Amniotic stem cell (primary cell): Measurements from ENCODE around the gene MED25.

Experiments
- DNase-seq: peaks from one replicate; lab custom pipeline; 2025; lab: John Stamatoyannopoulos, UW

MED25 gene

DNA sequence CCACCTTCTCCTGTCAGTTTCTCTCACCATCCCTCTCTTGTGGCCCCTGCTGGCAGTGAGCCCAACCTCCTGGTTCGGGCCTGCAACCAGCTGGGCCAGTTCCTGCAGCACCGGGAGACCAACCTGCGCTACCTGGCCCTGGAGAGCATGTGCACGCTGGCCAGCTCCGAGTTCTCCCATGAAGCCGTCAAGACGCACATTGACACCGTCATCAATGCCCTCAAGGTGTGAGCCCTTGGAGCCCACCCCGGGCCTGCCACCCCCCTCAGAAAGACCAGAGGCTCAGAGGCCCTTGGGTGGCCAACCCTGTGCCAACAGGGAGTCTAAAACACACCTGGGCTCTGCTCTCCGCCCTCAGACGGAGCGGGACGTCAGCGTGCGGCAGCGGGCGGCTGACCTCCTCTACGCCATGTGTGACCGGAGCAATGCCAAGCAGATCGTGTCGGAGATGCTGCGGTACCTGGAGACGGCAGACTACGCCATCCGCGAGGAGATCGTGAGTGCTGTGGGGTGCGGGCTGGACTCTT is 18.8 kb upstream of the MED25 start:
- no peak for DNase-seq

DNA sequence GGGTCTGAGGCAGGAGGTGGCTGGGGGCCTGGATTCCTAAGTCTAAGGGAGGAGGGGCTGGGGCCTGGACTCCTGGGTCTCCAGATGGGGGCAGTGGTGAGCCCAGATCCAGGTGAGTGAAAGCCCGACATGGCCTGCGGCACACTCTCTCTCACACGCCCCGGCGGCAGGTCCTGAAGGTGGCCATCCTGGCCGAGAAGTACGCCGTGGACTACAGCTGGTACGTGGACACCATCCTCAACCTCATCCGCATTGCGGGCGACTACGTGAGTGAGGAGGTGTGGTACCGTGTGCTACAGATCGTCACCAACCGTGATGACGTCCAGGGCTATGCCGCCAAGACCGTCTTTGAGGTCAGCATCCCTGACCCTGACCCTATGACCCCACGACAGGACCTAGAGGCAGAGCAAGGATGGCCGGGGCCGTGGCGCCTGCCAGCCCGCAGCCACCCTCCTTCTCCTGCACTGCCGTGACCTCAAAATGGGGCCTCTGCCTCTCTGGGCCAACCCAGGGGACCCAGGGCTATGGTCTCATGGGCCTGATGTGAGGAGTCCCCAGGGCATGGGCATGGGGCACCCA is 18.2 kb upstream of the MED25 start:
- no peak for DNase-seq

DNA sequence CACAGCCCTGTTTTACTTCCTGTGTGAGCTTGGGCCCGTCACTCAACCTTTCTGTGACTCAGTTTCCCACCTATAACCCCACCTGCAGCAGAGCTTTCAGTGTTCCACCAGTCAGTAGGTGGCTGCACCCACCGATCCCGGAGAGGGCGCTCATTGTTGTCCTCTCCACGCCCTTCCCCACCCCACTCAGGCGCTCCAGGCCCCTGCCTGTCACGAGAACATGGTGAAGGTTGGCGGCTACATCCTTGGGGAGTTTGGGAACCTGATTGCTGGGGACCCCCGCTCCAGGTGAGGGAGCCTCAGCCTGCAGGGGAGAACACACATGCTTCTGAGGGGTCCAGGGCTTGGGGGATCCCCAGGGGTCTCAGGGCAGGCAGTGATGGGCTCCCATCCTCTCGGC is 17.3 kb upstream of the MED25 start:
- no peak for DNase-seq

DNA sequence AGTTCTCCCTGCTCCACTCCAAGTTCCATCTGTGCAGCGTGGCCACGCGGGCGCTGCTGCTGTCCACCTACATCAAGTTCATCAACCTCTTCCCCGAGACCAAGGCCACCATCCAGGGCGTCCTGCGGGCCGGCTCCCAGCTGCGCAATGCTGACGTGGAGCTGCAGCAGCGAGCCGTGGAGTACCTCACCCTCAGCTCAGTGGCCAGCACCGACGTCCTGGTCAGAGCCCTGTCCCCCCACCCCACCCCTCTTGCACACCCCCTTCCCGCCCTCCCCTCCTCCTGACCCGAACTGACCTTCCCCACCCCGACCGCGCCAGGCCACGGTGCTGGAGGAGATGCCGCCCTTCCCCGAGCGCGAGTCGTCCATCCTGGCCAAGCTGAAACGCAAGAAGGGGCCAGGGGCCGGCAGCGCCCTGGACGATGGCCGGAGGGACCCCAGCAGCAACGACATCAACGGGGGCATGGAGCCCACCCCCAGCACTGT is 16.6 kb upstream of the MED25 start:
- no peak for DNase-seq

DNA sequence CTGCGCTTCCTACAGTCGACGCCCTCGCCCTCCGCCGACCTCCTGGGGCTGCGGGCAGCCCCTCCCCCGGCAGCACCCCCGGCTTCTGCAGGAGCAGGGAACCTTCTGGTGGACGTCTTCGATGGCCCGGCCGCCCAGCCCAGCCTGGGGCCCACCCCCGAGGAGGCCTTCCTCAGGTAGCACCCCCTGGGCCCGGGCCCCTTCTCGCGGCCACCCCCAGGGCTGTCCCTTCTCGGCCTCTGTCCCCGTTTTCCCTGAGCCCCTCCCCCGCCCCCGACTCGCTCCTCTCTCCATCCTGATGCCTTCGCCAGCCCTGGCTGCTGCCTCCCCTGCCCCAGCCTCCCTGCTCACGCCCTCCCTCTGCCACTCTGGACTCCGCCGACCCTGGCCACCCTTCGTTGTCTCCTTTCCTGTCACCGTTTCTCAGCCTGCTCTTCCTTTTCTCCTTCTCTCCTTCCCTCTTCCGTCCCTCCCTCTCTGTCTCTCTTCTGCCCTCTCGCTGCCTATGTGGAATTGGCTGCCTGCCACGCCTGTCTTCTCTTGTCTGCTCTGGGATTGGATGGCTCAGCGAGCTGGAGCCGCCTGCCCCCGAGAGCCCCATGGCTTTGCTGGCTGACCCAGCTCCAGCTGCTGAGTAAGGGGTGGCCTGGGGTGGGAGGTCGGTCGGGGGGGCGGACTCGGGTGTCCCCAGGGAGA is 16.0 kb upstream of the MED25 start:
- DNase-seq: peak; percentile 52

DNA sequence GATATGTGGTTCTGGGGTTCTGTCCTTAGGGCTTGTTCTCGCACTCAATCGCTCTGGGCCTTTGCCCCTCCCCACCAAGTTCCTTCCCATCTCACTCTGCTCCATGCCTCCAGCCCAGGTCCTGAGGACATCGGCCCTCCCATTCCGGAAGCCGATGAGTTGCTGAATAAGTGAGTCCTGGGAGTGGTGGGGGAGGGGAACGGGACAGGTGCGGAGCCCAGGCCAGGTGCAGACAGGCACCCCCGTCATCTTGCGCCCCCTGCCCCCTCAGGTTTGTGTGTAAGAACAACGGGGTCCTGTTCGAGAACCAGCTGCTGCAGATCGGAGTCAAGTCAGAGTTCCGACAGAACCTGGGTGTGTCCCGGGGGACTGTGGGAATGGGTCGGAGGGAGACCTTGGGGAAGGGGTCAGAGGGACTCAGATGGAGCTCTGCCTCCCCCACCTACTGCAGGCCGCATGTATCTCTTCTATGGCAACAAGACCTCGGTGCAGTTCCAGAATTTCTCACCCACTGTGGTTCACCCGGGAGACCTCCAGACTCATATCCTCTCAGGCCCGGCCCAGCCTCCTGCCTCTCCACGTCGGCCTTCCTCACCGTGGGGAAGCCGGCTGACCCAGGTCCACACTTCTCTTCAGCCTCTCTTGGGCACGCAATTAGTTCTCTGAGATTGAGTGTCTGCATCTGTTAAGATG is 15.1 kb upstream of the MED25 start:
- DNase-seq: no peak

DNA sequence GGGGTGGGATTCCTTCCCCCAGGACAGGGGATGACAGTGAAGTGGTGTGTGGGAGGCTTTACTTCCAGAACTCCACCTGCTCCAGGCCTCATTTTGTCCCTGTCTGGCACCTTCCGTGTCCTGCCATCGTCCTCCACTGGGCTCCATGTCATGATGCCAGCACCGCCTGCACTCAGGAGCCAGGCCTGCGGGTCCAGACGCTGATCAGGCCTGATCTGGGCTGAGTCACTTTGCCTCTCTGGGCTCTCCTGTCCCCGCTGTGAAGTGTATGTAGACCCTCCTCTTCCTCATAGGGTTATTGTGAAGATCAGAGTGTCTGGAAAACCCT is 14.6 kb upstream of the MED25 start:
- no peak for DNase-seq

DNA sequence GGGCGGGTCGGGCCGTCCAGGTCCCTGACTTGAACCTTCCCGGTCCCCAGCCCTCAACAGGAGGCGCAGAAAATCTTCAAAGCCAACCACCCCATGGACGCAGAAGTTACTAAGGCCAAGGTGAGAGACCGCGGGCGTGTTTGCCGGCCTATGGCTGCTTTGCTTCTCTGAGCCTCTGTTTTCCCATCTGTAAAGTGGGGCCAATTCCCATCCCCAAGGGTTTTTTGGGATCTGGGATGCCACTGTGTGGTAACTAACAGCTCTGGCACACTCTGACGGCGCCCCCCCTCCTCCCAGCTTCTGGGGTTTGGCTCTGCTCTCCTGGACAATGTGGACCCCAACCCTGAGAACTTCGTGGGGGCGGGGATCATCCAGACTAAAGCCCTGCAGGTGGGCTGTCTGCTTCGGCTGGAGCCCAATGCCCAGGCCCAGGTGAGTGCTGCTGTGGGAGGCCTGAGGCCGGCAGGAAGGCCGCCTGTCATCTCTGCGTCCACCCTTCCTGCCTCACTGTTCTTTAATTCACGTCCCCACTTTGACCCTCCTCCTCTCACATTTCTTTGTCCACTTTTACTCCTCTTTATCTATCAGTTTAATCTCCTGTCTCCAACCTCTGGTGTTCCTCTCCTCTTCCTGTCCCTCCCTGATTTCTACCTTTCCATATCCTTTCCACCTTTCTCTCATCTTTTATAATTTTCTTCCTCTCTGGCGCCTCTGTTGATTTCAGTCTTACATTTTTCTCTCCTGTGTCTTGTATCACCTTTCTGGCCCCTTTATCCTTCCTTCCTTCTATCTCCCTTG is 12.1 kb upstream of the MED25 start:
- DNase-seq: no peak

DNA sequence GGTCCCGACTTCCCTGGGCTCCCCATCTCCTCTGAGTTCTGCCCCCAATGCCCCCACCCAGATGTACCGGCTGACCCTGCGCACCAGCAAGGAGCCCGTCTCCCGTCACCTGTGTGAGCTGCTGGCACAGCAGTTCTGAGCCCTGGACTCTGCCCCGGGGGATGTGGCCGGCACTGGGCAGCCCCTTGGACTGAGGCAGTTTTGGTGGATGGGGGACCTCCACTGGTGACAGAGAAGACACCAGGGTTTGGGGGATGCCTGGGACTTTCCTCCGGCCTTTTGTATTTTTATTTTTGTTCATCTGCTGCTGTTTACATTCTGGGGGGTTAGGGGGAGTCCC is 11.5 kb upstream of the MED25 start:
- DNase-seq: no peak

DNA sequence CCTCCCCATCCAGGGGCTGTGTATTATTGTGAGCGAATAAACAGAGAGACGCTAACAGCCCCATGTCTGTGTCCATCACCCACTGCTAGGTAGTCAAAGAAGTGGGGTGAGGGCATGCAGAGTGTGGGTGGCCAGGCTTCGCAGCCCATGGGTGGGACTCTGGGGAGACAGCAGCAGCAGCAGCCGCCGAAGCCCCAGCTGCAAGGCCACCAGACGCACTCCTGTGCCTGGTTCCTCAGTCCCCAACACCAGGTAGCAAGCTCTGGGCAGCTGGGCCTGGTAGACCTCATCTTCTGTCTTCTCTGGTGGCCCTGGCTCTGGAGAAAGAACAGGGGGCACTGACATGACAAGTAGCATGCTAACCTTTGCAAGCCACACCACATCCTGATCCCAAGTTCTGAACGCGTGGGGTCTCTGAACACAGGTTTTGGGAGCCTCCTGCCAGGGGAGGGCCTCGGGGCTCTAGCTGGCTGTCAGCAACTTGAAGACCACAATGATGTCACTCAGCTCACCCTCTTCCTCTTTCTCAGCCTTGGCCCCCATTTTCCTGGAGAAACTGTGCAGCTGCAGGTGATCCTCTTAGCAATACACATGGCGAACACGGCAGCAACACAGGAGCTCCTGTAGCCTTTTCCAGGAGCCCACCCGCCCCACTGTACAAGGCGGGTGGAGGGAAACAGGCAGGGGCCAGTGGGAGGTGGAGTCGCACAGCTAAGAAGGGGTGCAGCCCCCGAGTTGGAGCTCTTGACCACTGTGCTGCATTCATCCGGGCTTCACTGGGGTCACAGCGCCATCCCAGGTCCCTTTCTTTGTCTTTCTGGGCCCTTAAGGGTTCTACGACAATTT is 10.8 kb upstream of the MED25 start:
- DNase-seq: no peak

DNA sequence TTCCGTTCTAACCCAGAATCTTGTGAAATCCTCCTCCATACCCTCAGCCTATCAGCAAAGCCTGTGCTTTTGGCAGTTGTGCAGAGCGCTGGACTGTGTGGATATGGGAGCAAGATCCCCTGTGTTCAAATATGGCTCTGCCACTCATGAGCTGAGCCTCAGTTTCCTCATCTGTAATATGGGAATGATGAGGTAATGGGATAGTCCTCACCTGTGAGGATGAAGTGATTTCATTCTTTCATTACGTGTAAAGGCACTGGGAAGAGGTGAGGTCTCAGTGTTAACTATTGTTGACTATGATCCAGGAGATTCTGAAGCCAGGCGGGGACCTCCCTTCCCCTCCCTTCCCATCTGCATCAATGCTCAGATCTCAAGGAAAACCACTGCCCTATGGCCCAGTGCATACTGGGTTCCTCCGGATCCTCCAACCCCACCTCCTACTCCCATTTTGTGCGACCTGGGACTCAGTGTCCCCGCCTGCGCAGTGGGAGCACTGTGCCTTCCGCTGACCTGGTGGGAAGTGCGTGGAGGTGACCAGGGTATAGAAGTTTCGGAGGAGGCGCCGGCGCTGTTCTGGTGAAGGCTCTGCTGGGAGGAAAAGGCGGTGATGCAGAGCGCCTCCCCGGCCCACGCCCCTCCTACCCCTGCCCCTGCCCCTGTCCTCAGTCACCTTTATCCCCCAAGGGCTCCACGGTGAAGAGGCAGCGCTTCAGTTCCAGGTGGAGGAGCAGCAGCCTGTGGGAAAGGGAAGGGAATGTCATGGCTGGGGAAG is 10.0 kb upstream of the MED25 start:
- no peak for DNase-seq

DNA sequence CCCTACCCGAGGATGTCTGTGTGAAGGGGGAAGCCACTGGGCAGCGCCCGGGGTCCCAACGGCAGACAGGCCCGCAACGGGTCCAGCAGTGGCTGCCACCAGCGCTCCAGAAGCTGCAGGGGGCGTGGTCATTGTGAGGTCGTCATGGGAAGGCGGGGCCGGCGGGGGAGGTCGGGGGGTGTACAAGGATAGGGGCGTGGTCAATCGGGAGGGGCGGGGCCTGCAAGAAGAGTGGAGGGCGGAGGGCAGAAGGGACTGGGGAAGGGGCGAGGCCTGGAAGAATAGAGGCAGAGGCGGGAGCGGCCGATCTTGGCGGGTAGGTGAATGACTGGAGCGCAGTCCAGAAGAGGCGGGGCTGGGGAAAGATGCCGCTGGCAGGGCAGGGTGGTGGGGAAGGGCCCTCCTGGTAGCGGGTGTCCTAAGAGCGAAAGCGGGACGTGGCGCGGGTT is 9.4 kb upstream of the MED25 start:
- DNase-seq: peak; percentile 71

DNA sequence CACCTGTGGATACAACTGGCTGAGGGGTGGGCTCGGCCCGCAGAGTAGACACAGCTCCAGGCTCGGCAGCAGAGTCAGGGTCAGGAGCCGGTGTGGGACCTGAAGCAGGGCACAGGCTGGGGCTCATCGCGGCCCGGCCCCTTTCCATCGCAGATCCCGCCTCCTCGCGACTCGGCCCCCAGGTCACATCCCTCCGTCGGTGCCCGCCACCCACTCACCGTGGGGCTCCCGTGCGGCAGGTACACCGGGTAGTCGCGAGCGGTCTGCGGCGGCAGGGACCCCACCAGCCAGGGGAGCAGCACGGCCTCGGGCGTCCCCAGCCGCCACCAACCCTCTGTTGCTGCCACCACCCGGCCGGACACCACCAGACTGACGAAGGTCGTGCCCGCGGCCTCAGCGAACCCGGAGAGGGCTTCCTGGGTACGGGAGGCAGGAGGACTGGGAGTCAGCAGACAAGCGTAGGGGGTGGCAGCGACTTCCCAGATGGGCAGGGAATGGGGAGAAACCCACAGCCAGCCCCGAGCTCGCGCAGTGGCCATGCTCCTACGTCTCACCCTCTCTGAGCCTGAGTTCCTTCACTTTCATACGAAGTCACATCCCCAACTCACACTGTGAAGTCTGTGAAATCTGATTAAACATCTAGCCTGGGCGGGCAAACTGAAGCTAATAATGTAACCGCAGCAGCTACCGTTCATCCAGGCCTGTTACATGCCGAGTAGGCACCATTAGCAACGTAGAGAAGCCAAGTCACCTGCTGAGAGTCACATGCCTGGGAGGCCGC is 8.7 kb upstream of the MED25 start:
- DNase-seq: no peak

DNA sequence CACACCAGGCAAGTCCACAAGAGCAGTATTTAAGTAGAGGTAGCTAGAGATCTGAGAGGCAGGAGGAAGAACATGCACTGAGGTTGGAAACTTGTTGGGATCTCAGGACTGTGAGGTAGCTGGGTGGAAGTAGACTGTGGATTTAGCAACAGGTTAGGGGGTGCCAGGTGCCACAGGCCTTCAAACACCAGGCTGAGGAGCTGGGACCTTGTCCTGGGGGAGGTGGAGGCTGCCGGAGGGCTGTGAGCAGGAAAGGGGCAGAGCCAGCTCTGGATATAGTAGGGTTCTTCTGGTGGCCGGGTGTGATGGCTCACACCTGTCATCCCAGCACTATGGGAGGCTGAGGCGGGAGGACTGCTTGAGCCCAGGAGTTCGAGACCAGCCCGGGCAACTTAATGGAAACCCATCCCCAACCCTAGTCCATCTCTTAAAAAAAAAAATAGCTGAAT is 8.1 kb upstream of the MED25 start:
- no peak for DNase-seq

DNA sequence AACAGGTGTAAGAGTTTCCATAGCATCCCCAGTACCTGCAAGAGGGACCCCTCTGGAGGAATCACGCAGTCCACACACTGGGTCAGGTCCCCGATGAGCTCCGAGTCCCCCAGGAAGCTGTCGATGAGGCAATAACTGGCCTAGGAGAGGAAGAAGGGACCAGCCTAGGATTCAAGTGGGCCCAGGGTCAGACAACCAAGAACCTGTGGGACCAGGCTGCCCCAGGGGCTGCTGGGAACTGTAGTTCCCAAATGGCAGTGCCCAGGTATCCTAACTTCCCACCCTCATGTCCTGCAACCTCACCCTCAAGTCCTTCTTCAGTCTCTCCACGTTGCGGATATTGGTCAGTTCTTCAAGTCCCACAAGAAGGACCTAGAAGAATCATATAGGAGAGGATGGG is 6.8 kb upstream of the MED25 start:
- DNase-seq: no peak

DNA sequence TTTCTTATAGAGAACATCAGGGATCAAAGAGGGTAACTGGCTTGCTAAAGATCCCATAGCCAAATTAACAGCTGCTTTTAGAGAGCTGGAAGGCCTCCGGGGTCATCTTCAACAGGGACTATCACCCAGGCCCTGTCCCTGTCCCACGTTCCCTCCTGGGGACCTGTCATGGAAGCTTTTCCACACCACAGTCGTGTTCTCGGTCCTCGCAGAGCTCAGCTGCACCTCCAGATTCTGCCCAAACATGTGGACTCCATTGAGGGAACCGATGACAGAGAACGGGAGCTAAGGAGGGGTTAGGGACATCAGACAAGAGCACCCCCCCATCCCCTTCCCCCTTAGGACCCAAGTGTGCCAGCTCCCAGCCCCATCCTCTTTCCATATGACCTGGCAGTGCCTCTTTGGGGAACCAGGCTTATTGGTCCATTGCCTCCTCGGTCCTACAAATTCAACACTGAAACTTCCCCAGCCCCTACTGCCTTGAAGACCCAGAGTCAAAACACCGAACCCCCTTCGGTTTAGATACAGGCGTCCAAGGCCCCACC is 5.6 kb upstream of the MED25 start:
- DNase-seq: no peak

DNA sequence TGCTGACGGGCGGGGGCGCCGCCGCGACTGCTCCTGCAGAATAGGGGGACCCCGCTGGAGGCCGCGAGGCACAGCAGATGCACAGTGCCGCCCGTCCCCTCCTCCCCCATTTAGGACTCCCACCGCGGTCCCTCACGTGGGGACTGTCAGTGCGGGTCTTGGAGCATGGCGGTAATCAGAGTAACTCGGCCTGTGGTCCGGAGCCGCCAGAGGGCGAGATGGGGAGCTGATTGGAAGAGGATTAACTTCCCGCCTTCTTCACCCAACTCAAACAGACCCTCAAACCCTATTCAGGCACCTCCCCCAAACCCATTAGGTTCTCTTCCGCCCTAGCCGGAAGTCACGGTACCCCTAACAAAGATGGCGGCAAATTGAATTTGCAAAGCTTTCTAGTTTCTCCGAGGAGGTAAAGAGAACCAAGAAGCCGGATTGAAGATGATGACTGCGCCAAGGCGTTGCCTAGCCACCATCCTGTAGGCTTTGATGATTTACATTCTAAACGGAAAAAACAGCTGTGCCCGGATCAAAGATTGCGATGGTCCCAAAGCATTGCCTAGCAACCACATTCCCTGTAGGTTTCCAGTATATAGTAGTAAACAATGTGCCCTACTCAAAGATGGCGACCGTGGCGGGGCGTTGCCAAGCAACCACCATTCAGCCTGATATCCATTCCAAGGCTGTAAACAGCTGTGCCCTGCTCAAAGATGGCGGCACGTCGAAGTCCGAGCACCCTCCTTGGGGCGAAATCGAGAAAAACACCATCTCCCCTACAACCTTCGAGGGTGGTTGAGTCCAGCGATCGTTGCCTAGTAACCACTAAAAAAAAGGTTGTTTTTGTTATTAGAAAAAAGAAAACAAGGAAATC is 4.9 kb upstream of the MED25 start, which contains the start of gene FUZ:
TSS of gene FUZ (minus strand) at position 296 of the 865 bp plus-strand sequence. CDS start at position 110, 186 bp downstream.
- peak; percentile 94 for DNase-seq

DNA sequence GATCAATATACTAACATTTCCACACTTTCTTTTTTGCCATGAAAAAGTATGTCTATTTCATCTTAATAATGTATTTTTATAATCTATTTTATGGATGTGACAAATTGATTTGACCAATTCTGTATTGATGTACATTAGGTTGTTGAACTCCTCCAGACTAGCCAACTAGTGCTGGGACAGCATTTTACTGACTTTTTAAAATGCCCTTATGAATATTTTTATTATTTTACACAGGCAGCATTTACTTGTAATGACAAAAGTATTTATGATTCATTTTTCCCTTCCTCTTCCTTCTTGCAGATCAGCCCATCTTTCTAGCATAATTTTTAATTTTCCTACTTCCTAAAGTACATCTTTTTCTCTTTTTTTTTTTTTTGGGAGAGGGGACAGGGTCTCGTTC is 4.1 kb upstream of the MED25 start:
- no peak for DNase-seq
